ENCODE measurements around the gene RET. TPM values are rescaled to one million over a fixed set of nuclear protein-coding genes. Genes with fewer than 3 reads are reported as not detected.

The RET gene
- total RNA-seq = 0.35 and 0.37 TPM in 2 replicates

DNA sequence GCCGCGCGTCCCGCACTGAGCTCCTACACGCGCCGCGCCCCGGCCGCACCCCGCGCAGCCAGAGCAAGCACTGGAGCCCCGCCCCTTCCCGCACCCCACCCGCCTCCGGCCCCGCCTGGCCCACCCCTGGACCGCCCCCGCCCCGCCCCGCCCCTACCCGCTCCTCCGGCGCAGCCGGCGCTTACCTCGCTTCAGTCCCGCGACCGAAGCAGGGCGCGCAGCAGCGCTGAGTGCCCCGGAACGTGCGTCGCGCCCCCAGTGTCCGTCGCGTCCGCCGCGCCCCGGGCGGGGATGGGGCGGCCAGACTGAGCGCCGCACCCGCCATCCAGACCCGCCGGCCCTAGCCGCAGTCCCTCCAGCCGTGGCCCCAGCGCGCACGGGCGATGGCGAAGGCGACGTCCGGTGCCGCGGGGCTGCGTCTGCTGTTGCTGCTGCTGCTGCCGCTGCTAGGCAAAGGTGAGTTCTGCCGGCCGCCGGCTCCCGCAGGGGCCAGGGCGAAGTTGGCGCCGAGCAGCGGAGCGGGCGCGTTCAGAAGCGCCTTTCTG is at the start of gene RET:
Gene RET (plus strand): TSS at position 194 of the 545 bp plus-strand sequence. CDS start 190 bp downstream, at position 384.

GRCh38 chr10:43138021-43138756 is 61.3 kb downstream of the RET start, which contains the start of gene CSGALNACT2:
Gene CSGALNACT2, plus strand, starts transcription at chr10:43138445. Its CDS starts 16,705 bp downstream, at chr10:43155150.

Other genes with a start within 250 kb of the RET start
- 5.2 and 6.1 TPM in 2 replicates for gene CSGALNACT2, start 61.4 kb downstream of the RET start, total RNA-seq
- 3.7 and 5.1 TPM in 2 replicates for gene RASGEF1A, start 190.0 kb downstream of the RET start, total RNA-seq